HG02885 (cell line): Measurements from ENCODE around the gene ADGRG7.

ENCODE experiments used
- ATAC-seq: cut with Tn5 transposase; IDR thresholded peaks from one replicate; pipeline ENCODE4 v1.9.1; 2021; ENCODE audit warnings: mild to moderate bottlenecking; ENCODE audit not compliant: unreplicated experiment, poor library complexity

Gene ADGRG7

GRCh38 chr3:100600181-100601042 is 9.0 kb upstream of the ADGRG7 start:
- no peak for ATAC-seq

- peak; percentile 63 for ATAC-seq
Measured at GRCh38 chr3:100602506-100603444, 6.6 kb upstream of the ADGRG7 start.

- peak; percentile 41 for ATAC-seq
Measured at GRCh38 chr3:100603469-100603868, 5.9 kb upstream of the ADGRG7 start.

GRCh38 chr3:100605358-100605757 is 4.0 kb upstream of the ADGRG7 start:
- ATAC-seq, result no peak

GRCh38 chr3:100606894-100607512 is 2.4 kb upstream of the ADGRG7 start:
- peak; percentile 68 for ATAC-seq

GRCh38 chr3:100609963-100610362 is 562 bp downstream of the ADGRG7 start:
- no peak for ATAC-seq

- no peak for ATAC-seq
Measured at GRCh38 chr3:100611221-100611620, 1.8 kb downstream of the ADGRG7 start.

- ATAC-seq, result no peak
Measured at GRCh38 chr3:100613721-100614390, 4.5 kb downstream of the ADGRG7 start.

GRCh38 chr3:100614941-100615340 is 5.5 kb downstream of the ADGRG7 start:
- ATAC-seq, result no peak

- ATAC-seq, result no peak
Measured at GRCh38 chr3:100615684-100616083, 6.3 kb downstream of the ADGRG7 start.

- no peak for ATAC-seq
Measured at GRCh38 chr3:100621251-100621650, 11.8 kb downstream of the ADGRG7 start.

- ATAC-seq, result no peak
Measured at GRCh38 chr3:100627491-100627890, 18.1 kb downstream of the ADGRG7 start.

GRCh38 chr3:100629421-100630127 is 20.2 kb downstream of the ADGRG7 start:
- no peak for ATAC-seq

GRCh38 chr3:100630664-100631063 is 21.3 kb downstream of the ADGRG7 start:
- no peak for ATAC-seq

GRCh38 chr3:100631236-100631635 is 21.8 kb downstream of the ADGRG7 start:
- no peak for ATAC-seq

GRCh38 chr3:100634493-100635272 is 25.3 kb downstream of the ADGRG7 start:
- ATAC-seq, result no peak

GRCh38 chr3:100635273-100635701 is 25.9 kb downstream of the ADGRG7 start:
- ATAC-seq, result no peak

GRCh38 chr3:100637197-100637631 is 27.8 kb downstream of the ADGRG7 start:
- no peak for ATAC-seq

- no peak for ATAC-seq
Measured at GRCh38 chr3:100640633-100641032, 31.2 kb downstream of the ADGRG7 start.
